Measurements from ENCODE around the gene CYBA. TPM values are rescaled to one million over a fixed set of nuclear protein-coding genes. Genes with fewer than 3 reads are reported as not detected.

CYBA gene
- total RNA-seq, 2 experiments from 2014 or later: 155 to 200 TPM

- POLR2A ChIA-PET: no interaction called here
- Mint-ChIP-seq H3K4me1 (peaks cover 7% of the 10 kb centered on the region), H3K27ac (no peak overlapping the region), H3K27me3 (no peaks in the 10 kb centered on the region), H3K4me3 (no peak overlapping the region), H3K9me3 (ENCODE audit: low read depth) (no peaks in the 10 kb centered on the region), H3K36me3 (ENCODE audit: low read depth) (peaks cover 48% of the 10 kb centered on the region)
- CTCF ChIA-PET: interaction anchor here (0.6 to 1.9 kb wide), 2 partner anchors 10 to 74 kb away, joined by 5 to 11 read pairs; no protein-coding TSS in a partner anchor
- no peak for ATAC-seq
- no peak for DNase-seq
- intact Hi-C loops (cut with DNase I, micrococcal nuclease): no loop called here
Observed at GRCh38 chr16:88626646-88627045, 24.2 kb downstream of the CYBA start.

GRCh38 chr16:88624977-88625576 lies 25.8 kb downstream of the CYBA start:
- CTCF ChIA-PET: interaction anchor here (1.9 kb wide), 1 partner anchor 8 kb away, joined by 11 read pairs; no protein-coding TSS in a partner anchor
- DNase-seq (peak; percentile 37), ATAC-seq (peak; percentile 40)
- Mint-ChIP-seq H3K9me3 (ENCODE audit: low read depth) (no peaks in the 10 kb centered on the region), H3K27me3 (no peaks in the 10 kb centered on the region), H3K4me3 (no peak overlapping the region), H3K4me1 (peaks cover 12% of the 10 kb centered on the region), H3K27ac (no peak overlapping the region), H3K36me3 (ENCODE audit: low read depth) (peaks cover 43% of the 10 kb centered on the region)
- POLR2A ChIA-PET: no interaction called here
- intact Hi-C loops (cut with DNase I, micrococcal nuclease): loop anchor here in 1 of 2 experiments (5.0 kb wide), 1 partner anchor 43 kb away; no protein-coding TSS in a partner anchor

- POLR2A ChIA-PET: no interaction called here
- peaks cover 18% of the 10 kb centered on the region for H3K4me1 Mint-ChIP-seq
- H3K36me3 Mint-ChIP-seq (ENCODE audit: low read depth): peaks cover 43% of the 10 kb centered on the region
- H3K9me3 Mint-ChIP-seq (ENCODE audit: low read depth): no peaks in the 10 kb centered on the region
- no peak overlapping the region for H3K27ac Mint-ChIP-seq
- intact Hi-C loops (cut with DNase I, micrococcal nuclease): loop anchor here in 1 of 2 experiments (5.0 kb wide), 1 partner anchor 42 kb away; no protein-coding TSS in a partner anchor
- DNase-seq (no peak), ATAC-seq (no peak)
- CTCF ChIA-PET: no interaction called here
- no peak overlapping the region for H3K4me3 Mint-ChIP-seq
- no peaks in the 10 kb centered on the region for H3K27me3 Mint-ChIP-seq
Observed at GRCh38 chr16:88624481-88624880, 26.4 kb downstream of the CYBA start.

- no peak overlapping the region for H3K27ac Mint-ChIP-seq
- no peaks in the 10 kb centered on the region for H3K27me3 Mint-ChIP-seq
- H3K9me3 Mint-ChIP-seq (ENCODE audit: low read depth): no peaks in the 10 kb centered on the region
- H3K4me3 Mint-ChIP-seq: no peak overlapping the region
- DNase-seq (no peak), ATAC-seq (no peak)
- intact Hi-C loops (cut with DNase I, micrococcal nuclease): loop anchor here in 1 of 2 experiments (5.0 kb wide), 1 partner anchor 42 kb away; no protein-coding TSS in a partner anchor
- CTCF ChIA-PET: no interaction called here
- POLR2A ChIA-PET: no interaction called here
- peaks cover 37% of the 10 kb centered on the region for H3K36me3 Mint-ChIP-seq (ENCODE audit: low read depth)
- peaks cover 22% of the 10 kb centered on the region for H3K4me1 Mint-ChIP-seq
Observed at GRCh38 chr16:88623858-88624257, 27.0 kb downstream of the CYBA start.

- no peak overlapping the region for H3K27ac Mint-ChIP-seq
- no peaks in the 10 kb centered on the region for H3K9me3 Mint-ChIP-seq (ENCODE audit: low read depth)
- POLR2A ChIA-PET: interaction anchor here (0.6 kb wide), 1 partner anchor 10 kb away, joined by 4 read pairs; no protein-coding TSS in a partner anchor
- CTCF ChIA-PET: no interaction called here
- H3K27me3 Mint-ChIP-seq: no peaks in the 10 kb centered on the region
- peaks cover 24% of the 10 kb centered on the region for H3K4me1 Mint-ChIP-seq
- ATAC-seq (no peak), DNase-seq (no peak)
- peaks cover 39% of the 10 kb centered on the region for H3K36me3 Mint-ChIP-seq (ENCODE audit: low read depth)
- intact Hi-C loops (cut with DNase I, micrococcal nuclease): loop anchor here in 1 of 2 experiments (5.0 kb wide), 1 partner anchor 41 kb away; no protein-coding TSS in a partner anchor
- no peak overlapping the region for H3K4me3 Mint-ChIP-seq
Observed at GRCh38 chr16:88622866-88623265, 28.0 kb downstream of the CYBA start.

- Mint-ChIP-seq H3K27ac (no peak overlapping the region), H3K9me3 (ENCODE audit: low read depth) (no peaks in the 10 kb centered on the region), H3K4me3 (no peak overlapping the region), H3K27me3 (no peaks in the 10 kb centered on the region), H3K36me3 (ENCODE audit: low read depth) (peaks cover 37% of the 10 kb centered on the region), H3K4me1 (peaks cover 24% of the 10 kb centered on the region)
- DNase-seq (no peak), ATAC-seq (no peak)
- intact Hi-C loops (cut with DNase I, micrococcal nuclease): loop anchor here in 1 of 2 experiments (5.0 kb wide), 1 partner anchor 40 kb away; no protein-coding TSS in a partner anchor
- POLR2A ChIA-PET: no interaction called here
- CTCF ChIA-PET: no interaction called here
Observed at GRCh38 chr16:88622125-88622524, 28.7 kb downstream of the CYBA start.

- H3K9me3 Mint-ChIP-seq (ENCODE audit: low read depth): no peaks in the 10 kb centered on the region
- ATAC-seq (peak; percentile 82), DNase-seq (peak; percentile 62)
- H3K4me1 Mint-ChIP-seq: peaks cover 20% of the 10 kb centered on the region
- ChIA-PET CTCF (interaction anchor here (0.9 to 2.1 kb wide), 4 partner anchors 11 to 84 kb away, joined by 3 to 7 read pairs (median 4); partner anchors contain the start of gene ZC3H18), POLR2A (interaction anchor here (0.6 to 0.7 kb wide), 2 partner anchors 28 to 170 kb away, joined by 3 to 5 read pairs; no protein-coding TSS in a partner anchor)
- no peaks in the 10 kb centered on the region for H3K27me3 Mint-ChIP-seq
- intact Hi-C loops (cut with DNase I, micrococcal nuclease): loop anchor here (1.0 to 5.0 kb wide), 2 partner anchors 28 to 38 kb away; no protein-coding TSS in a partner anchor
- peak overlapping the region; percentile 67 for H3K27ac Mint-ChIP-seq
- H3K36me3 Mint-ChIP-seq (ENCODE audit: low read depth): peaks cover 24% of the 10 kb centered on the region
- H3K4me3 Mint-ChIP-seq: no peak overlapping the region
Observed at GRCh38 chr16:88619859-88620815, 30.7 kb downstream of the CYBA start.

GRCh38 chr16:88618956-88619667 lies 31.7 kb downstream of the CYBA start:
- Mint-ChIP-seq H3K36me3 (ENCODE audit: low read depth) (peaks cover 29% of the 10 kb centered on the region), H3K4me3 (no peak overlapping the region), H3K9me3 (ENCODE audit: low read depth) (no peaks in the 10 kb centered on the region), H3K27me3 (no peaks in the 10 kb centered on the region), H3K27ac (peak overlapping the region; percentile 24), H3K4me1 (peaks cover 16% of the 10 kb centered on the region)
- DNase-seq: no peak
- ATAC-seq: no peak
- intact Hi-C loops (cut with DNase I, micrococcal nuclease): no loop called here
- ChIA-PET CTCF (interaction anchor here (0.9 to 2.1 kb wide), 3 partner anchors 10 to 63 kb away, joined by 3 to 7 read pairs (median 4); partner anchors contain the start of gene ZC3H18), POLR2A (interaction anchor here (0.6 kb wide), 1 partner anchor 171 kb away, joined by 3 read pairs; no protein-coding TSS in a partner anchor)

- H3K4me3 Mint-ChIP-seq: no peak overlapping the region
- H3K27me3 Mint-ChIP-seq: no peaks in the 10 kb centered on the region
- H3K4me1 Mint-ChIP-seq: peaks cover 16% of the 10 kb centered on the region
- intact Hi-C loops (cut with DNase I, micrococcal nuclease): no loop called here
- ATAC-seq (no peak), DNase-seq (no peak)
- ChIA-PET POLR2A (interaction anchor here (0.6 kb wide), 1 partner anchor 48 kb away, joined by 3 read pairs; the partner anchor contains the start of gene ZC3H18), CTCF (interaction anchor here (2.1 kb wide), 1 partner anchor 48 kb away, joined by 7 read pairs; the partner anchor contains the start of gene ZC3H18)
- peaks cover 27% of the 10 kb centered on the region for H3K36me3 Mint-ChIP-seq (ENCODE audit: low read depth)
- peak overlapping the region; percentile 24 for H3K27ac Mint-ChIP-seq
- H3K9me3 Mint-ChIP-seq (ENCODE audit: low read depth): no peaks in the 10 kb centered on the region
Observed at GRCh38 chr16:88618182-88618955, 32.5 kb downstream of the CYBA start.

- Mint-ChIP-seq H3K27me3 (no peaks in the 10 kb centered on the region), H3K36me3 (ENCODE audit: low read depth) (peaks cover 22% of the 10 kb centered on the region), H3K9me3 (ENCODE audit: low read depth) (no peaks in the 10 kb centered on the region), H3K4me1 (peaks cover 16% of the 10 kb centered on the region), H3K27ac (no peak overlapping the region), H3K4me3 (no peak overlapping the region)
- CTCF ChIA-PET: interaction anchor here (1.7 kb wide), 1 partner anchor 9 kb away, joined by 11 read pairs; no protein-coding TSS in a partner anchor
- DNase-seq (no peak), ATAC-seq (no peak)
- POLR2A ChIA-PET: no interaction called here
- intact Hi-C loops (cut with DNase I, micrococcal nuclease): no loop called here
Observed at GRCh38 chr16:88617268-88618031, 33.4 kb downstream of the CYBA start.

Data from activated CD4-positive, alpha-beta T cell treated with anti-CD3 and anti-CD28 coated beads for 36 hours (primary cell).